ENCODE results near the gene ETV3. TPM values are rescaled to one million over a fixed set of nuclear protein-coding genes. Genes with fewer than 3 reads are reported as not detected.

ETV3 gene
- total RNA-seq, 1 donor from 2014 or later = 40.7 TPM

GRCh38 chr1:157158967-157159366 lies 20.8 kb upstream of the ETV3 start:
- no peak for ATAC-seq

DNA sequence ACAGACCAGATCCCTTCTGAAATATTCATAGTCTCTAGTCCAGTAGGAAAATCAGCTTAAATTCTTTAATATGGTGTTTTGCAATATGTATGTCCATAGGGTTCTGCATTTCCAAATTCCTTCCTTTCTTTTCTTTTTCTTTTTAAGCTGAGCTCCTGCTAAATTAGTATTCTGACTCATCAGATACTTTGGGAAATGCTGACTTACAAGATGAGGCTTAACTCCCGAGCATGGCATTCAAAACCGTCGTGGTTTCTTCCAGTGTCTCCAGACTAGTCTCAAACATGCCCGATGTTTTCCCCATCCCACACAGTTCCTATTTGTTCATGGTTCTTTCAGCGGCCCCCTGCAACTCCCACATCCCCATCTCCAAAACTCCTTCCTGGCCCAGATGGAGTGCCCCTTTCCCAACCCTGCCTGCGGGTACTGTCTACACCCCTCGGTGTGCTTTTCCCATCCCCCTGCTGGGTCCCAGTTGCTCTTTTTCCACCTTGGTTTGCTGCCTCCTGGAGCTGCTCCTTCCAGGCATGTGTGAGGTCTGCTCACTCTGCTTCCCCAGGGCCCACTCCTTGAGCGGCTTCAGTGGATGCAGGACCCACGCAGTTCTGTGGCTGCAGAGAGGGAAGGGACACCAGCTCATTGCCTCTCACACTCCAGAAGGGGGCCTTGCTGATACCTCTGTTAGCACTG lies 19.5 kb upstream of the ETV3 start:
- no peak for ATAC-seq

GRCh38 chr1:157156058-157156541 lies 17.9 kb upstream of the ETV3 start:
- peak; percentile 64 for ATAC-seq

- no peak for ATAC-seq
Observed at GRCh38 chr1:157155658-157156057, 17.5 kb upstream of the ETV3 start.

DNA sequence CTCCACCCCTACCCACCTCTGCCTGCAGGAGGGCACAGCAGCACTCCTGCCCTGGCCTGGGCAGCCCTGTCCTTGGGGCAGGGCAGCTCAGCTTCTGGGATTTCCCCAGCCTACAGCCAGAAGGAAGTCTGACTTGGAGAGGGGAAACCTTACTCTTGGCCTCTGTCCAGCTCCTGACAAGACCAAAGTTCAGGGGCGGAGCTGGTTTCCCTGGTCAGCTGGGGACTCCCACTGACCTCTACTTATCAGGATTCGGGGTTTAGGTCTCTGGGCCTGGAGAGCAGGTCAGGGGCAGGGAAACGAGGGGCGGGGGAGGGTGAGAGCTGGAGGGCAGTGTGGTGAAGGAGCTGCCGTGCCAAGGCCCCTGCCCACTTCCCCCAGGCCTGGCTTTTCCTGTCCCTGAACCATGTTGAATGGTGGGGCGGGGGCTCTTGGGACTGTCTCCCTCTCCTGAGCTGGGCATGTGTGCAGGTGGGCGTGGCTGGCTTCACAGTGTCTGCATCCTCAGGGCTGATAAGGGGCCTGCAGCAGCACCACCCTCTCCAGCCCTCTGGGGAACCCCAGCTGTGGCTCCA lies 16.8 kb upstream of the ETV3 start:
- peak; percentile 59 for ATAC-seq

DNA sequence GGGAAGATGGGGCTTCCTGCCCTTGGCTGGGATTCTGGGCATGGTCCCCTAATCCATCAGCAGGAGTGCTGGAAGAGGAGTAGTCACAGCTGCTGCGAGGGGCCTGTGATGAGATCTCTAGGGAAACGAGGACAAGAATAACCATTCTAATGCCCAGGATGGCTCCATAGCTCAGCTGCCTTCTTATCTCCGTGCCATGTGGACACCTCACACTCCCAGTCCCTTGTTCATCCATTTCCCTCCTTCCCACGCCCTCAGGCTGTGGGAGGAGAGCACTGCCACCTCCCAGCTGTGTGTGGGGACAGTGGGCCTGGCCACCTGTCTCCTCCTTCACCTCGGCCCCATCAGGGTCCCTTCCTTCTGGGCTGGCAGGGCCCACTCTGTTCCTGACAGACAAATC lies 16.1 kb upstream of the ETV3 start:
- ATAC-seq = no peak

DNA sequence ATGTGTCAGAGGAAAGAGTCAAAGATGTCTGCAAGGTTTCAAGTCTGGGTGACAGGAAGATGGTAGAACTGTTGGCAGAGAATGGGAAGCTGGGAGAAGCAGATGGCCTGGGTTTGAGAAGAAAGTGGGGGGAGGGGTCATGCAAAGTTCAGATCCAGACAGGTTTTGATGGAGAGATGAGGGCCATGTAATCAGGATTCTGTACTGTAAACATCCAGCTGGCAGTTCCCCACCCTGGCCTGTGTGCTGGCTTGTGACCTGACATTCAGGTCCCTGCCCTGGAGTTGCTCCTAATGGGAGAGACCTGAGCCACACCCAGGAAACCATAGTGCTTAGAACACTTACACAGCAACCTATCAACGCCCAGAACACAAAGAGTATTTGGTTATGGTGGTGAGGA lies 15.6 kb upstream of the ETV3 start:
- peak; percentile 61 for ATAC-seq

DNA sequence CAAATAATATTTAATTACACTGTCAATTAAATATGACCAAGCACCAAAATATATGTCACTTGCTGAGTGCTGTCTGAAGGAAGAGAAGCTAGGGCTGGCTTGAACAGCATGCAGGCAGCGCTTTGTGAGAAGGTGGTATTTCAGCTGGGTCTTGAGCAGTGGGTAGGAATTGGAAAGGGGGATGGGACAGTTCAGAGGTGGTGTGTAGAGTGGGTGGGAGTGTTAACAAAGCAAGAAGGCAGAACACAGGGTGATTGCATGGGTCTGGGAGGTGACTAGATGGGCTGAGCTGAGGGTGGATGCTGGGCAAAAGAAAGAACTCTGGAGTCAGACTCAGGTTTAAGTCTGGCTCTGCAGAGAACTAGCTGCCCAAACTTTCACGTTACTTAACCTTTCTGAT lies 14.3 kb upstream of the ETV3 start:
- no peak for ATAC-seq

- no peak for ATAC-seq
Observed at GRCh38 chr1:157151506-157151905, 13.3 kb upstream of the ETV3 start.

DNA sequence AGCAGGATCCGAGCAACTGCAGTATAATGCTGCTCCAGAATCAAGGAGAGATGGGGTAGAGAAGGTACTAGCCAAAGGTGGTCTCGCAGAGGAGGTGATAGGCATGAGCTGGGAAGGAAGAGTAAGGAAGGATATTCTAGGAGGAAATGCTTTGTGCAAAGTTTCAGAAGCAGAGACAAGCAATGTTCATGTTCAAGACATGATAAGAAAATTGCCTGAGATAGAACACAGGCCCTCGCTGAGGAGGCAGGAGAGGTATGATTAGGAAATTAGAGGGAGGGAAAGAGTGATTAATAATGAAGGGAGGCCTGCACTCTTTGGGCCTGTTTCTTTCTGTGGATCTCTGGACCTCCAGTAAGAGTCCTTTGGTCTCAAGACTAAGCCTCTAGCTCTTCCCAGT lies 12.9 kb upstream of the ETV3 start:
- no peak for ATAC-seq

DNA sequence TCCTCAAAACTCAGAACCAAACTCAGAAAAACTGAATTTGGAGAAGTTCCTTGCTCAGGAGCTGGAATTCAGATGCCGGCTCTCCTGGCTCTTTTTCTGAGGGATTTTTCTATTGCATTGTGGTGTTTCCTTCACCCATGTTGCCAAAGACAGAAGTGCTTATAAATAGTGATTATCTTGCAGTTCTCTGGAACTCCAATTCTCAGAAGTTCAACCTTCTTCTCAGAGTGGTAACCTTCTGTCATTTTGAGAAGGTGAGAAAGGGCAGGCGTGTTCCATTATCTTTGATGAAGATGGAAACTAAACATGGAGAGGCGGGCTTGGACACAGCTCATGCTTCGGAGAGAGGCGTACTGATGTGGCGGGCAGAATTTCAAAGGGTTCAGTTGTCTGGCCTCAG lies 12.4 kb upstream of the ETV3 start:
- no peak for ATAC-seq

GRCh38 chr1:157147906-157148700 lies 9.9 kb upstream of the ETV3 start:
- ATAC-seq = peak; percentile 22

GRCh38 chr1:157147037-157147436 lies 8.8 kb upstream of the ETV3 start:
- no peak for ATAC-seq

DNA sequence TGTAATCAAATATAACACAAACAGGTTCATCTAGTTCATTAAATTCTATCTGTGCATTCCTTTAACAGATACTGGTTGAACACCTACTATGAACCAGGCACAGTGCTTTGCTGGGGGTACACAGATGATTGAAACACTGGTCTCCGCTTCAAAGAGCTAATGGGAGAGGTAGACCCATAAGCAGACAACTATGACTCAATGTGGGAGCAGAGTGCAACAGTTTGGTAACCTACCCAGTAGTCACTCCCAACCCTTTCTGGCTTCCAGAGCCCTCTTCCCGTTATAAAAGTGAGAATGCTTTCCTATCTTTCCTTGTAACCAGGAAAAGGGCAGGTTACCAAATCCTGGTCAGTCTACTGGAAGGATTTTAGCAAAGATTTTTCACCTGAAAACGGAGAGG lies 8.0 kb upstream of the ETV3 start:
- ATAC-seq = peak; percentile 34

DNA sequence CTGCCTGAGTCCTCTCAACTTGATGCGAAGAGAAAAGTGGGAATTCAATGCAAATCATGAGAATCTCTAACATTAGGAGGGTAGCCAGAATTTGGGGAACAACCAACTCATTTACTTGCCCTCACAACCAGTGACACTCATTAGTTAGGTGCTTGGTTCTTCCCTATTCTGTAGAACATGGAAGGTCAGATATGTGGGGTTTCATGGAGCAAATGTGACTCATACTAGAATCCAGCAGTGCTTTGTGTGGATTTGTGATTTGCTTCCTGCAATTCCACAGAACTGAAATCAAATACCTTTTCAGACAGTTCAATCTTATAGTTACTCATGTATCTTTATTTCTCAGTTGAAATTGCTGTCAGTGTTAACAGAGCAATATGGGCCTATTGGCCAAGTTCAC lies 6.9 kb upstream of the ETV3 start:
- peak; percentile 27 for ATAC-seq

DNA sequence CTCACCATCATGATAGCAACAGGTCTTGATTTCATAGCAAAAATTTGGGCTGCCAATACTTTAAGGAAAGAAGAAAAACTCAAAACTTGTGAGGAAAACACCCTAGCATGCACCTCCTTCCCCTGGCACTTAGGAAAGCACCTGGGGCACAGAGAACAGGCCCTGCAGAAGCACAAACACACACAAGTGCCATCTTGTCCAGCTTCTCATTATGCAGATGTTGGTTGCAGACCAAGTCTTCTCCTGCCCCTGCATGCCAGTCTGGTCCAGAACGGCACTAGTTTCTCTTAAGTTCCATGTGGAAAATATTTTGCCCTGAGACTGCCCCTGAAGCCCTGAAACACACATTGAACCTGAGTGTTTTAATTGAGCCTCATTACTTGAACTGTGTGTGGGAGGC lies 6.3 kb upstream of the ETV3 start:
- ATAC-seq = peak; percentile 81

DNA sequence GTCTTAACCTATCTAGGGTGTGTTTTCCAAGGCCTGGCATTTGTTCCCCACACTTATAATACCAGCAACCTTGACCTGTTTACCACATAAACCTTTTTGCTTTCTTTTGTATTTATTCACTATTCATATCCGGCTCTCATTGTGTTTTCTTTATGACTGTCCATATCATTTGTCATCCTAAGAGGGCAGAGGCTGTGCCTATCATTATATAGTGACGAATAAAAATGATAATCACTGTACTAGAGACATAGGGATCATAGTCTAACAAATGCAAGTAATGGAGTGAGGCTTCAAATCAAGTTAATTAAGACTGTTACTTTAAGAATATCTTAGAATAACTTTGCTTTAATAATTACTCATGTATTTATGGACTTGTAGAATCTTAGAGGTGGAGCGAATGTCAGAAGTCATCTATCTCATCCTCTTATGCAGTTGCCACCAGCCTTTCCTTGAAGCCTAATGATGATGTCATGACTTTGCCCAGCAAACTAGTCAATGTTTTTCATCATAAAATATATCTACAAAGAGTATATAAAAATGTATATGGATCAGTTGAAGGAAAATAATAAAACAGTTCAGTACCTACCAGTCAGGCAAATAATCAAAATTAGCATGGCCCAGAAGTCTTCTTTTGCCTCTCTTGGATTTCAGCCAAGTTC lies 4.7 kb upstream of the ETV3 start:
- ATAC-seq = no peak

- no peak for ATAC-seq
Observed at GRCh38 chr1:157142201-157142600, 4.0 kb upstream of the ETV3 start.

- no peak for ATAC-seq
Observed at GRCh38 chr1:157141212-157141855, 3.1 kb upstream of the ETV3 start.

GRCh38 chr1:157140063-157140588 lies 1.9 kb upstream of the ETV3 start:
- no peak for ATAC-seq

- ATAC-seq = no peak
Observed at GRCh38 chr1:157139052-157139715, 989 bp upstream of the ETV3 start.
